GM15510 (cell line): ENCODE results near the gene XK.

Experiments
- POLR2A ChIP-seq: IDR thresholded peaks from 3 replicates; pipeline ENCODE4 v1.6.1; 2011; ENCODE audit warnings: borderline replicate concordance; ENCODE audit not compliant: insufficient read length; ENCODE audit errors: extremely low read depth

Gene XK

GRCh38 chrX:37759878-37760418 is 74.4 kb downstream of the XK start:
- TF ChIP-seq POLR2A = no peak

- no peak for TF ChIP-seq POLR2A
Measured at GRCh38 chrX:37763400-37763799, 77.8 kb downstream of the XK start.

- no peak for TF ChIP-seq POLR2A
Measured at GRCh38 chrX:37765507-37765906, 79.9 kb downstream of the XK start.

GRCh38 chrX:37767430-37767829 is 81.8 kb downstream of the XK start:
- no peak for TF ChIP-seq POLR2A

- no peak for TF ChIP-seq POLR2A
Measured at GRCh38 chrX:37776283-37776986, 90.8 kb downstream of the XK start.

GRCh38 chrX:37776987-37777325 is 91.4 kb downstream of the XK start:
- no peak for TF ChIP-seq POLR2A

GRCh38 chrX:37779857-37780256 is 94.3 kb downstream of the XK start, which contains the start of gene CYBB:
TSS of gene CYBB (plus strand) at chrX:37780059. CDS start at chrX:37780078, 19 bp downstream.
- TF ChIP-seq POLR2A = no peak

GRCh38 chrX:37781081-37781480 is 95.5 kb downstream of the XK start:
- no peak for TF ChIP-seq POLR2A
